ENCODE data around the gene FETUB. TPM values are rescaled to one million over a fixed set of nuclear protein-coding genes. Genes with fewer than 3 reads are reported as not detected.
A peak's percentile ranks its signal among the peaks of the same experiment; 100 is the strongest.
"Not testable (repeated sequence)": the region's sequence is repeated elsewhere in the genome, so short reads cannot be mapped to it uniquely, and the experiment has no call there.

The FETUB gene
- total RNA-seq, 1 experiment from 2014 or later, result 1.8 TPM

GRCh38 chr3:186669378-186670084, 29.3 kb downstream of the FETUB start:
- peak; percentile 76 for DNase-seq (ENCODE audit: low read depth)

DNA sequence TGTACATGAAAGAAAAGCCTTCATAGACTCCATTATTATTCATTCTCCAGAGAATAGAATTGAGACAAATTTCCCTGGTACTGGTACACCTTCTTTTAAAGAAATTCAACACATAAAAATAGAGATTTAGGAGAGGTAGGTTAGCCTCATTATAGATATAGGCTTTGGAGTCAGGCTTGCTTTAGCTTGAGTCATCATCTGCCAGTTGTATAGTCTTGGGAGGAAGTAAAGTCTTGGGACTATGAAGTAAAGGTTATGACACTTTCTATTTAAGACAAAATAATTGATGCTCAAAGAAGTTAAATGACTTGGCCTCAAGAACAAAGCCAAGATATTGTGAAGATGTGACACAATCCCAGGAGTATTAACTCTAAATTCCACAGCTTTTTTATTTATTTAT, 30.0 kb downstream of the FETUB start:
- peak; percentile 43 for DNase-seq (ENCODE audit: low read depth)

DNA sequence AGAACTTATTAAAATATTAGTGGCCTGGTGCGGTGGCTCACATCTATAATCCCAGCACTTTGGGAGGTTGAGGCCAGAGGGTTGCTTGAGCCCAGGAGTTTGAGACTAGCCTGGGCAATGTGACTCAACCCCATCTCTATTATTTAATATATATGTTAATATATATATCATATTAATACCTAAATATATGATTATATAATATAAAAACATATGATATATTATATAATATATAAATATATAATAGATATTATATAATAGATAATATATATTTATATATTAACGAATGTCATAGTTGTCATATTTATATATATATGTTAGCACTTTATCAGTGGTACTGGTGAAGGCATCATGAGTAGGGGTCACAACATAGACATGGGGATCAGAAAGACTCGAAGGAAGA, 30.9 kb downstream of the FETUB start:
- DNase-seq (ENCODE audit: low read depth), result no peak

DNA sequence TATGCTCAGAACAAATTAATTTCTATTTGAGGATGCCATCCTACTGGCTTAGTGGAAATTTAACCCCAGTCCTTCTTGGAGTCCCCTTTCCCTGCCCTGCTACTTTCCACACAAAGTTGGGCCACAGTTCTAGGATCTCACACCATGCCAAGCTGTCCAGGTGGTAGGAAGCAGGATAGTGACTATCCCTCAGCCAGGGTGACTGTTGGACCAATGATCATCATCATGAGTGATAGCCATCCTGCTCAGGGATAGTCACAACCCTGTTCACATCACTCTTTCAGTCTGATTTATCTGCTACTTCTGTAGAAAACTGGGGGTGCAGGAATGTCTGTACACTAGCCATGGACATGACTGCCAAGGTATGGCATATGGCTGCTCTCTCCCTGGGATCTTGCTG, 38.4 kb downstream of the FETUB start:
- no peak for DNase-seq (ENCODE audit: low read depth)

GRCh38 chr3:186679151-186679550, 39.0 kb downstream of the FETUB start:
- DNase-seq (ENCODE audit: low read depth), result no peak

GRCh38 chr3:186680869-186681268, 40.7 kb downstream of the FETUB start:
- DNase-seq (ENCODE audit: low read depth), result no peak

GRCh38 chr3:186682812-186683211, 42.6 kb downstream of the FETUB start:
- no peak for DNase-seq (ENCODE audit: low read depth)

- DNase-seq (ENCODE audit: low read depth), result no peak
These were observed 43.8 kb downstream of the FETUB start for GRCh38 chr3:186683979-186684378.

DNA sequence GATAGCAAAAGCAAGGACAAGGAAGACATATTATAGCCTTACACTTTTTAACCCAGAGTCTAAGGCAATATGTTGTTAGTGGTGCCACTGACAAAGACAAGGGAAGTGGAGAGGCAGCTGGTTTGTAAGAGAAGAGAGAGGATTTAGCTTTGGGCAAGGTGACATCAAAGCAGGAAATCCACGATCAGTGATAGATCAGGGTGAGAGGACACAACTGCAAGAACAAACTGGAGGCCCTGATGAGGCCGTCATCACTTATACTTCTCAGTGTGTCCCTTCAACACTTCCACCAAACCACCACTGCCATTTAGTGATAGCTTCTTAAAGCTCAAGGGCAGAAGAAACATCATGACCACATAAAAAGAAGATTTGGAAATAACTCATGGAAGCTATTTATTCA, 46.3 kb downstream of the FETUB start:
- DNase-seq (ENCODE audit: low read depth), result not testable (repeated sequence)

DNA sequence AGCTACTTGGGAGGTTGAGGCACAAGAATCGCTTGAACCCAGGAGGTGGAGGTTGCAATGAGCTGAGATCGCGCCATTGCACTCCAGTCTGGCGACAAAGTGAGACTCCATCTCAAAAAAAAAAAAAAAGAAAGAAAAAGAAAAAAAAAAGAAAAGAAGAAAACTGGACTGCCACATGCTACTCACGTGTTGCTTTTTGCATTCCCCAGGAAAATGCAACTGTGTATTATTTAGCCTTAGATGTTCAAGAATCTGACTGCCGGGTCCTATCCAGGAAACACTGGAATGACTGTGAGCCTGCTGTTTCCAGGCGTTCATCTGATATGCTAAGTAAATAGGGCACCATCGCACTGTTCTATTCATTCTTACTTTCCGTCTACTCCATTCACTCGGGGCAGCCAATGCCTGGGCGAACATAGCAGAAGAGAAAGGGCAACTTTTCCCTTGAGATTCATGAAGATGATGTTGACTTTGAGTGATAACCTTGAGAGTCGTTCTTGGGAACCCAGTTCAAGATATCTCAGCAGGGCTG, 47.0 kb downstream of the FETUB start:
- DNase-seq (ENCODE audit: low read depth), result no peak

GRCh38 chr3:186690304-186690703, 50.1 kb downstream of the FETUB start:
- not testable (repeated sequence) for DNase-seq (ENCODE audit: low read depth)

DNA sequence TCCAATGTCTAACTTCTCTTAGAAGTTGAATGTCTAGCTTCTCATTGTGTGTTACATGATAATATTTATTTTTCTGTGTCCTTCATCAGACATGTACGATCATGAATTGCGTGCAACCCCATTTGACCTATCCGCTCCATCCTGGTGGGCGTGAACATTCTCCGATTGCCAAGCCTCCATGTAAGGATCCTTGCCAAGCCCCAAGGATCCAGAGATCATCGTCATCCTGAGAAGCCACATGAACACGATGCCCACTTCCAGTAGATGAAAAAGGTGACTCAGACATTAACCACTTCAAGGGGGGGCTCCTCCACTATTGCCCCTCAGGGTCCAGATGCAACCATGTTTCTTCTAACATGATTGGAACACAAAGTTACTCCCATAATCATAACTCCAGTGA, 51.5 kb downstream of the FETUB start:
- DNase-seq (ENCODE audit: low read depth), result peak; percentile 59

DNA sequence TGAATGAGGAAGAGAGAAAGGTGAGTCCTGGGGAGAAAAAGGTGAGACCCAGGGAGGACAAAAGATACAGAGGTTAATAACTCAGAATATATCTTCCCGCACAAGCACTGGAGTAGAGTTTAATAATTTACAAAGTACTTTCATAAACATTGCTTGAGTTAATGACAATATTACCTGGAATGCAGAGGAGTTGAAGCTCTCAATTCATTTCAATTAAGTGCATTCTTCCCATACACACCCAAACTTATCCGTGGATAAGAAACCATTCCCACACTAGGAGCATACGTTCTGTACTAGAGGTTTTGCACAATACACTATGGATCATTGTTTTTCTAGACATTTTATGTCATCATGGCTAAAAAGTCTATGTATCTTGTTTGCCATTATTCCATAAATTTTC, 53.6 kb downstream of the FETUB start:
- no peak for DNase-seq (ENCODE audit: low read depth)

- DNase-seq (ENCODE audit: low read depth), result peak; percentile 42
These were observed 54.3 kb downstream of the FETUB start for GRCh38 chr3:186694288-186695032.

DNA sequence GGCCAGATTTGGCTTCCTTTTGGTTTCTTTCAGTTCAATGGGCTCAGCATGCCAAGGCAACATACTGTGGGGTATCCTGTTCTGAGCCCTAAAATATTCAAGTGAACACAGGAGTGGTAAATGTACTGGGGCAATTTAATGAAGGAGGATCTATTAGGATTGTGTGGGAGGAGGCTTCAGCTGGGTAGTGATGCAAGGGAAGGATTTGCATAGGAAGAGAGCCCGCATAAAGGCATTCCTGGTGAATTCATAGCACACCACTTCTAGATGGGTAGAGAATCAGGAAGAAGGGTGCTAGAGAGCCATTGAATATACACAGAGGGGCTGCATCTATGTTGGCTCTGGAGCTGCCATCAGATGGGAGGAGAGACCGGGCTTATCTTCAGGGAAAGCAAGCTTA, 56.3 kb downstream of the FETUB start:
- no peak for DNase-seq (ENCODE audit: low read depth)

DNA sequence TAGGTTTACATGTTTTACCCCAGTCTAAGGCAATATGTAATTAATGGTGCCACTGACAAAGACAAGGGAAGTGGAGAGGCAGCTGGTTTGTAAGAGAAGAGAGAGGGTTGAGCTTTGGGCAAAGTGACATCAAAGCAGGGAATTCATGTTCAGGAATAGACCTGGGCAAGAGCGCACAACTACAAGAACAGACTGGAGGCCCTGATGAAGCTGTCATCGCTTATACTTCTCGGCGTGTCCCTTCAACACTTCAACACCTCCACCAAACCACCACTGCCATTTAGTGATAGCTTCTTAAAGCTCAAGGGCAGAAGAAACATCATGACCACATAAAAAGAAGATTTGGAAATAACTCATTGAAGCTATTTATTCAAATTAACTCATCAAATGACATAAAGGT, 57.3 kb downstream of the FETUB start:
- no peak for DNase-seq (ENCODE audit: low read depth)

DNA sequence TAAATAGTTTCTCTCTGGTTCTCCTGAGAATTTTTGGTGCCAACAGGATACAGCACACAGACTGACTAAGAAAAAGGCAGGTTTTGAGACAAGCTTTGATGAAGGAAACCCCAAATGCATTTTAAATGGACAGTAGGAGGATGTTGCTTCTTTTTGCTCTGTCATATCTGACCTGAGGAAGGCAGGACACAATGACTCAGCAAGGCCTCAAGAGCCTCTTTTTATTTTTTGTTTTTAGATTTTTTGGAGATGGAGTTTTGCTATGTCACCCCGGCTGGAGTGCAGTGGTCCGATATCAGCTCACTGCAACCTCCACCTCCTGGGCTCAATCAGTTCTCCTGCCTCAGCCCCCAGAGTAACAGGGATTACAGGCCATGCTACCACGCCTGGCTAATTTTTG, 60.1 kb downstream of the FETUB start:
- peak; percentile 17 for DNase-seq (ENCODE audit: low read depth)

DNA sequence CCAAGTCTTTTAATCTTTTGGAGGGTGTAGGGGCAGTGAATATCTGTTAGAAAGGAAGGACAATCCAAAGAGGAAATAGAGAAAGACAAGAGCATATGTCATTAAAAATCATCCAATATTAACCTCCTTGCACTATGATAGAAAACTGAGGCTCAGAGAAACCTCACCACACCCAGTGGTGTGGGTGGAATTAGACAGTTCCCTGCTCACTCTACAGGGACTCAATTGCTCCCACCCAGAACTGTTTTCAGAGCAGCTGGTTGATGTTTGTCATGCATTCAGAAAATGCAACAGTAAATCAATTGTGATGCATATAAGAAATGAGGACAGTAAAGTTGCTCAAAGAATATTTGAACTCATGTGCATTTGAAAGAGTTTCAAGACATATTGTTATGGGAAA, 62.3 kb downstream of the FETUB start:
- not testable (repeated sequence) for DNase-seq (ENCODE audit: low read depth)
